ENCODE results near the gene RPL38. TPM values are rescaled to one million over a fixed set of nuclear protein-coding genes. Genes with fewer than 3 reads are reported as not detected.
A peak's percentile ranks its signal among the peaks of the same experiment; 100 is the strongest.

The RPL38 gene
- total RNA-seq, 2 donors from 2014 or later = 531 to 611 TPM

DNA sequence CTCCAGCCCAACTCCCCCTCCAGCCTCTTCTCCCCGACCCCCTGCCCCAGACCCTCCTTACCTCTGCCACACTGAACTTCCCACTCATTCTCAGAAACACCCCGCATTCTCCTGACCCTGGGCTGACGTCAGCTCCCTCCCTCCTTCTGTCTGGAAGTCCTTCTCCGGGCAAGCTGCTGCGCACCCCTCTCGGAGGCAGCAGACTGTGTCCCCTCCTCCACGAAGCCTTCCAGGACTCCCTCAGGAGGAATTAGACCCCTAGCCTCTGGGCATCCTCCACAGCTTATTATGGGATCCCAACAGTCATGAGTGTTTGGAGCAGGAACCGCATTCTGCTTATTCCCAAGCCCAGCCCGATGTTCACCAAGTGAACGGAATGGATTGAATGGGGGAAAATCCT is 3.4 kb upstream of the RPL38 start:
- 62% methylated on average over 10 of the region's 10 CpGs for WGBS
- intact Hi-C loops (cut with DNase I) = loop anchor here (5.0 kb wide), 1 partner anchor 257 kb away; no protein-coding TSS in a partner anchor
- no peak overlapping the region for H3K4me3 ChIP-seq

DNA sequence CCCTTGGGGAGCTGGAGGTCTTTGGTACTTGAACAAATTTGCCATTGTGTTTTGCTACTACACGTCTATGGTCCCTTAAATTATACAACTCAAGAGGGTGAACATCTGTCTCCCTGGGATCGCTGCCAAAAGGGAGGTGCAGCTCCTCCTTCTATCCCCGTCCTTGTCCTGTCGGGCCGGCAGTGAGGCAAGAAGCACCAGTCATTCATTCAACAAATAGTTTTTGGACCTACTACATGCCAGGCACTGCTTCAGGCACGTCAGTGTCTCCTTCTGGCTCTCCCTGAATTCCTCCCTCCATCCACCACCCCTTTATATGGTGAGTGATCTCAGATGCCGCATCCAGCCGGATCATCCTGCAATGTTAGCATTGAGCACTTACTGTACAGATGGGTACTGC is 2.2 kb upstream of the RPL38 start:
- Histone ChIP-seq H3K9me3 (no peaks in the 10 kb centered on the region), H3K27ac (no peak overlapping the region), H3K27me3 (replicated peaks; ENCODE audit: insufficient read depth) (no peaks in the 10 kb centered on the region), H3K36me3 (no peaks in the 10 kb centered on the region), H3K4me1 (replicated peaks) (peaks cover 17% of the 10 kb centered on the region), H3K4me3 (no peak overlapping the region)
- DNase-seq (ENCODE audit: low spot score) = no peak
- intact Hi-C loops (cut with DNase I) = loop anchor here (5.0 kb wide), 1 partner anchor 256 kb away; no protein-coding TSS in a partner anchor
- TF ChIP-seq POLR2A (IDR thresholded peaks at IDR 0.05) = no peak
- no peak for TF ChIP-seq POLR2AphosphoS5 (IDR thresholded peaks at IDR 0.05)
- TF ChIP-seq, protein P1, sequence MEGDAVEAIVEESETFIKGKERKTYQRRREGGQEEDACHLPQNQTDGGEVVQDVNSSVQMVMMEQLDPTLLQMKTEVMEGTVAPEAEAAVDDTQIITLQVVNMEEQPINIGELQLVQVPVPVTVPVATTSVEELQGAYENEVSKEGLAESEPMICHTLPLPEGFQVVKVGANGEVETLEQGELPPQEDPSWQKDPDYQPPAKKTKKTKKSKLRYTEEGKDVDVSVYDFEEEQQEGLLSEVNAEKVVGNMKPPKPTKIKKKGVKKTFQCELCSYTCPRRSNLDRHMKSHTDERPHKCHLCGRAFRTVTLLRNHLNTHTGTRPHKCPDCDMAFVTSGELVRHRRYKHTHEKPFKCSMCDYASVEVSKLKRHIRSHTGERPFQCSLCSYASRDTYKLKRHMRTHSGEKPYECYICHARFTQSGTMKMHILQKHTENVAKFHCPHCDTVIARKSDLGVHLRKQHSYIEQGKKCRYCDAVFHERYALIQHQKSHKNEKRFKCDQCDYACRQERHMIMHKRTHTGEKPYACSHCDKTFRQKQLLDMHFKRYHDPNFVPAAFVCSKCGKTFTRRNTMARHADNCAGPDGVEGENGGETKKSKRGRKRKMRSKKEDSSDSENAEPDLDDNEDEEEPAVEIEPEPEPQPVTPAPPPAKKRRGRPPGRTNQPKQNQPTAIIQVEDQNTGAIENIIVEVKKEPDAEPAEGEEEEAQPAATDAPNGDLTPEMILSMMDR (IDR thresholded peaks at IDR 0.05) = no peak
- WGBS = 36% methylated on average over 8 of the region's 8 CpGs

More for the DNA sequence above, 3.4 kb upstream of the RPL38 start:
- DNase-seq (ENCODE audit: low spot score) = no peak
- H3K27me3 ChIP-seq (replicated peaks; ENCODE audit: insufficient read depth) = no peaks in the 10 kb centered on the region
- TF ChIP-seq, protein P1 (IDR thresholded peaks at IDR 0.05) = no peak
- no peak for TF ChIP-seq POLR2AphosphoS5 (IDR thresholded peaks at IDR 0.05)
- no peak for TF ChIP-seq POLR2A (IDR thresholded peaks at IDR 0.05)
- H3K9me3 ChIP-seq = no peaks in the 10 kb centered on the region
- no peak overlapping the region for H3K27ac ChIP-seq
- H3K36me3 ChIP-seq = no peaks in the 10 kb centered on the region
- peaks cover 7% of the 10 kb centered on the region for H3K4me1 ChIP-seq (replicated peaks)

DNA sequence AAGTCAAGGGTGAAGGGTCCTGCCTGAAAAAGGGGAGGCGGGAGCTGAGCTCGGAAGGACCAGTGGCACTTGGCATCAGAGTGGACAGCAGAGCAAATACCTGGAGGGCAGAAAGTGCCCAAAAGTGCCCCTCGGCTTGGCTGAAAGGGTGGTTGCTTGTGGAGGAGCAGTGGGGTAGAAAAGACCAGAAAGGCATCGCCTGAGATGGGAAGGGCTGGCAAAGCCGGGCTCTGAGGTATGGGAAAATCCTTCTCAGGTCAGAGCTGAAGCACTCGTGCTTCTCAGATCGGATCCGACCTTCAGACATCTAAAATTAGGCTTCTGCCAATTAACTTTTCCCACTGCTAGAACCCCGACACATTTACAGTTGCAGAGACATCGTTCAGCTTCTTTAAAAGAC is 1.5 kb upstream of the RPL38 start:
- H3K27ac ChIP-seq = no peak overlapping the region
- H3K36me3 ChIP-seq = no peaks in the 10 kb centered on the region
- H3K4me1 ChIP-seq (replicated peaks) = peaks cover 18% of the 10 kb centered on the region
- TF ChIP-seq, protein P1 (IDR thresholded peaks at IDR 0.05) = no peak
- TF ChIP-seq POLR2AphosphoS5 (IDR thresholded peaks at IDR 0.05) (no peak), POLR2A (IDR thresholded peaks at IDR 0.05) (no peak)
- H3K9me3 ChIP-seq = no peaks in the 10 kb centered on the region
- DNase-seq (ENCODE audit: low spot score) = no peak
- H3K4me3 ChIP-seq = no peak overlapping the region
- WGBS = 73% methylated on average over 10 of the region's 10 CpGs
- no peaks in the 10 kb centered on the region for H3K27me3 ChIP-seq (replicated peaks; ENCODE audit: insufficient read depth)
- intact Hi-C loops (cut with DNase I) = loop anchor here (5.0 kb wide), 1 partner anchor 255 kb away; no protein-coding TSS in a partner anchor

DNA sequence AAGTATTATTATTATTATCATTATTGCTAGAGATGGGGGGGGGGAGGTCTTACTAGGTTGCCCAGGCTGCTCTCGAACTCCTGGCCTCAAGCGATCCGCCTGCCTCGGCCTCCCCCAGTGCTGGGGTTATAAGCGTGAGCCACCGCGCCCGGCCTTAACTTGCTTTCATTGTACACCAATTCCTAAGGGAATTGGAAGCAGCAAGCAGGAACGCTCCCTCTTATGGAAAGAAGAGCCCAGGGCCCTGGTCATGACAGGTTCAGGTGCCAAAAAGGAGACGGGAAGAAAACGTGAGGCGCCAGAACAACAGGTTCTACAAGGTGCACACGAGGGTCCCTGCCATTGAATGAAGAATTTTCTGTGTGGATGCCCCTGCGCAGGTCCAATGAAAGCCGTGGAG is 540 bp upstream of the RPL38 start:
- Histone ChIP-seq H3K27me3 (replicated peaks; ENCODE audit: insufficient read depth) (no peaks in the 10 kb centered on the region), H3K9me3 (no peaks in the 10 kb centered on the region), H3K36me3 (no peaks in the 10 kb centered on the region), H3K4me3 (peak overlapping the region in 1 of 2 donors; percentile 58), H3K4me1 (replicated peaks) (peaks cover 18% of the 10 kb centered on the region), H3K27ac (no peak overlapping the region)
- DNase-seq (ENCODE audit: low spot score) = no peak
- WGBS = 24% methylated on average over 15 of the region's 15 CpGs
- intact Hi-C loops (cut with DNase I) = loop anchor here (5.0 kb wide), 1 partner anchor 254 kb away; no protein-coding TSS in a partner anchor
- TF ChIP-seq, protein P1 (IDR thresholded peaks at IDR 0.05) = no peak
- no peak for TF ChIP-seq POLR2AphosphoS5 (IDR thresholded peaks at IDR 0.05)
- TF ChIP-seq POLR2A (IDR thresholded peaks at IDR 0.05) = no peak

DNA sequence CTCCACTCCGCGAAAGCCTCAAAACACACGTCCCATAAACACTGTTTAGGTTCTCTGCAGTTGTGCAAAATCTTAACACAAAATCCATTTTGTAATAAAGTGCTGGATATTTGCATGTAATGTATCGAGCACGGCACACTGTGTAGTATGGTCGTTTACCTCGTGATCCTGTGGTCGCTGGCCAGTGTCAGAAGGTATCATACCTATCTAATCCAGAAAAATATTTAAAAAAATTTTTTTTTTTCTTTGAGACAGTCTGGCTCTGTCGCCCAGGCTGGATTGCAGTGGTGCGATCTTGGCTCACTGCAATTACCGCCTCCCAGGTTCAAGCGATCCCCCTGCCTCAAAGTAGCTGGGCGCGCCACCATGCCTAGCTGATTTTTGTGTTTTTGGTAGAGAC is 996 bp downstream of the RPL38 start:
- intact Hi-C loops (cut with DNase I) = loop anchor here (5.0 kb wide), 1 partner anchor 253 kb away; no protein-coding TSS in a partner anchor
- Histone ChIP-seq H3K27ac (peak overlapping the region; percentile 51 to 64), H3K9me3 (no peaks in the 10 kb centered on the region), H3K27me3 (replicated peaks; ENCODE audit: insufficient read depth) (no peaks in the 10 kb centered on the region), H3K36me3 (peaks cover 0 to 2% of the 10 kb centered on the region in 2 donors), H3K4me3 (peak overlapping the region; percentile 58), H3K4me1 (replicated peaks) (peaks cover 18% of the 10 kb centered on the region)
- DNase-seq (ENCODE audit: low spot score) = no peak
- TF ChIP-seq, protein P1 (IDR thresholded peaks at IDR 0.05) = no peak
- TF ChIP-seq POLR2AphosphoS5 (IDR thresholded peaks at IDR 0.05) (no peak), POLR2A (IDR thresholded peaks at IDR 0.05) (no peak)
- 47% methylated on average over 14 of the region's 14 CpGs for WGBS

Data from prostate gland (tissue), 2 donors.